Vagina (tissue), 2 donors: ENCODE measurements around the gene PRSS16. TPM values are rescaled to one million over a fixed set of nuclear protein-coding genes. Genes with fewer than 3 reads are reported as not detected.

Source experiments
- DNase-seq, 2 donors: peaks; one replicate each; pipeline ENCODE4 v3.0.0-alpha.2; 2017; ENCODE audit errors: extremely low spot score in 2 of 2
- H3K27ac ChIP-seq: fragments of 200-600 bp; sonication (generic); one replicate; pipeline ENCODE4 v1.5.1; 2019
- H3K27me3 ChIP-seq: fragments of 200-600 bp; sonication (generic); one replicate; pipeline ENCODE4 v1.5.1; 2019
- H3K36me3 ChIP-seq, 2 donors: fragments of 200-600 bp; sonication (generic); one replicate each; pipeline ENCODE4 v1.5.1; 2017 to 2019
- H3K4me1 ChIP-seq: fragments of 200-600 bp; sonication (generic); one replicate; pipeline ENCODE4 v1.5.1; 2019
- H3K4me3 ChIP-seq, 2 donors: fragments of 200-600 bp; sonication (generic); 1 replicate in 1 of 2; 2 replicates in 1 of 2; pipeline ENCODE4 v1.5.1; 2016 to 2019
- H3K9me3 ChIP-seq: fragments of 200-600 bp; sonication (generic); one replicate; pipeline ENCODE4 v1.5.1; 2019
- POLR2A ChIP-seq, 2 donors: fragments of 450-650 bp; IDR thresholded peaks; one replicate each; pipeline ENCODE4 v1.6.1; 2017; ENCODE audit warnings: antibody characterized with exemption in 2 of 2, mild to moderate bottlenecking in 2 of 2, moderate library complexity in 2 of 2
- POLR2AphosphoS5 ChIP-seq, 2 donors: sonication (generic); formaldehyde crosslinking; IDR thresholded peaks; one replicate each; pipeline ENCODE4 v1.9.0; 2017; ENCODE audit warnings: antibody characterized with exemption in 2 of 2, mild to moderate bottlenecking in 2 of 2, low read depth in 1 of 2; ENCODE audit not compliant: insufficient read depth in 1 of 2
- intact Hi-C: fragments of 100-400 bp; cut with DNase I; formaldehyde crosslinking; loops from one replicate; pipeline ENCODE4 v1.15.1; 2023
- total RNA-seq: library from RNA; depleted of rRNA; stranded (reverse); fragments of >200 nt; gene quantifications from one replicate; pipeline ENCODE4 v1.2.3, GENCODE V29; 2016
- TF ChIP-seq, protein P1 (sequence below), 3 experiments: fragments of 450-650 bp in 2 of 3; fragments of 200-600 bp in 1 of 3; sonication (generic) in 1 of 3; IDR thresholded peaks; one replicate each; pipeline ENCODE4 v1.5.1; 2017 to 2019; ENCODE audit warnings: antibody characterized with exemption in 3 of 3, mild to moderate bottlenecking in 2 of 3, moderate library complexity in 2 of 3

Gene PRSS16
- total RNA-seq, 1 donor from 2014 or later = 1.2 TPM

DNA sequence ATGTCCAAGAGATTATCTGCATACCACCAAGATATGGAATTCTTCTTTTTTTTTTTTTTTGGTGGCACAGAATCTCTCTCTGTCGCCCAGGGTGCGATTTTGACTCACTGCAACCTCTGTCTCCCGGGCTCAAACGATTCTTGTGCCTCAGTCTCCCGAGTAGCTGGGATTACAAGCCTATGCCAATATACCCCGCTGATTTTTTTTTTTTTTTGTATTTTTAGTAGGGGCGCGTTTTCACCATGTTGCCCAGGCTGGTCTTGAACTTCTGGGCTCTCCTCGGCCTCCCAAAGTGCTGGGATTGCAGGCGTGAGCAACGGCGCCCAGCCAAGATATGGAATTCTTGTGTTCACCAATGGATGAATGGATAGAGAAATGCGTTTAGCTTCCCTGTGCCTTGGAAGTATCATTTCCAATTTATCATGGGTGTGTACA is 33.6 kb downstream of the PRSS16 start:
- no peaks in the 10 kb centered on the region for H3K27me3 ChIP-seq

GRCh38 chr6:27281569-27281968 is 34.1 kb downstream of the PRSS16 start:
- Histone ChIP-seq H3K27ac (no peak overlapping the region), H3K27me3 (peaks cover under 1% of the 10 kb centered on the region), H3K36me3 (no peaks in the 10 kb centered on the region), H3K4me3 (no peak overlapping the region), H3K9me3 (no peaks in the 10 kb centered on the region), H3K4me1 (no peaks in the 10 kb centered on the region)
- intact Hi-C loops = loop anchor here (1.0 kb wide), 1 partner anchor 23 kb away; no protein-coding TSS in a partner anchor
- no peak for DNase-seq
- TF ChIP-seq, protein P1, sequence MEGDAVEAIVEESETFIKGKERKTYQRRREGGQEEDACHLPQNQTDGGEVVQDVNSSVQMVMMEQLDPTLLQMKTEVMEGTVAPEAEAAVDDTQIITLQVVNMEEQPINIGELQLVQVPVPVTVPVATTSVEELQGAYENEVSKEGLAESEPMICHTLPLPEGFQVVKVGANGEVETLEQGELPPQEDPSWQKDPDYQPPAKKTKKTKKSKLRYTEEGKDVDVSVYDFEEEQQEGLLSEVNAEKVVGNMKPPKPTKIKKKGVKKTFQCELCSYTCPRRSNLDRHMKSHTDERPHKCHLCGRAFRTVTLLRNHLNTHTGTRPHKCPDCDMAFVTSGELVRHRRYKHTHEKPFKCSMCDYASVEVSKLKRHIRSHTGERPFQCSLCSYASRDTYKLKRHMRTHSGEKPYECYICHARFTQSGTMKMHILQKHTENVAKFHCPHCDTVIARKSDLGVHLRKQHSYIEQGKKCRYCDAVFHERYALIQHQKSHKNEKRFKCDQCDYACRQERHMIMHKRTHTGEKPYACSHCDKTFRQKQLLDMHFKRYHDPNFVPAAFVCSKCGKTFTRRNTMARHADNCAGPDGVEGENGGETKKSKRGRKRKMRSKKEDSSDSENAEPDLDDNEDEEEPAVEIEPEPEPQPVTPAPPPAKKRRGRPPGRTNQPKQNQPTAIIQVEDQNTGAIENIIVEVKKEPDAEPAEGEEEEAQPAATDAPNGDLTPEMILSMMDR (IDR thresholded peaks at IDR 0.05) = no peak
- TF ChIP-seq POLR2AphosphoS5 (IDR thresholded peaks at IDR 0.05; ENCODE audit: insufficient read depth in 1 of 2, low read depth in 1 of 2) (no peak), POLR2A (IDR thresholded peaks at IDR 0.05) (no peak)

More for the DNA sequence above, 33.6 kb downstream of the PRSS16 start:
- H3K9me3 ChIP-seq = no peaks in the 10 kb centered on the region
- H3K4me1 ChIP-seq = no peaks in the 10 kb centered on the region
- intact Hi-C loops = loop anchor here (1.0 kb wide), 1 partner anchor 23 kb away; no protein-coding TSS in a partner anchor
- no peak overlapping the region for H3K27ac ChIP-seq
- no peak for DNase-seq
- no peaks in the 10 kb centered on the region for H3K36me3 ChIP-seq
- H3K4me3 ChIP-seq = no peak overlapping the region
- TF ChIP-seq POLR2A (IDR thresholded peaks at IDR 0.05) (no peak), POLR2AphosphoS5 (IDR thresholded peaks at IDR 0.05; ENCODE audit: insufficient read depth in 1 of 2, low read depth in 1 of 2) (no peak)
- TF ChIP-seq, protein P1 (IDR thresholded peaks at IDR 0.05) = no peak

- no peak for TF ChIP-seq POLR2A (IDR thresholded peaks at IDR 0.05)
- TF ChIP-seq POLR2AphosphoS5 (IDR thresholded peaks at IDR 0.05; ENCODE audit: insufficient read depth in 1 of 2, low read depth in 1 of 2) = no peak
- TF ChIP-seq, protein P1 (IDR thresholded peaks at IDR 0.05) = no peak
- Histone ChIP-seq H3K4me1 (peaks cover 4% of the 10 kb centered on the region), H3K4me3 (no peak overlapping the region), H3K36me3 (no peaks in the 10 kb centered on the region), H3K9me3 (no peaks in the 10 kb centered on the region), H3K27me3 (peaks cover 5% of the 10 kb centered on the region), H3K27ac (no peak overlapping the region)
- DNase-seq = no peak
- intact Hi-C loops = no loop called here
Measured at GRCh38 chr6:27283279-27283678, 35.8 kb downstream of the PRSS16 start.

- intact Hi-C loops = no loop called here
- TF ChIP-seq, protein P1 (IDR thresholded peaks at IDR 0.05) = no peak
- TF ChIP-seq POLR2AphosphoS5 (IDR thresholded peaks at IDR 0.05; ENCODE audit: insufficient read depth in 1 of 2, low read depth in 1 of 2) = no peak
- H3K36me3 ChIP-seq = no peaks in the 10 kb centered on the region
- no peak overlapping the region for H3K27ac ChIP-seq
- H3K4me3 ChIP-seq = no peak overlapping the region
- H3K4me1 ChIP-seq = peaks cover 6% of the 10 kb centered on the region
- H3K27me3 ChIP-seq = peaks cover 5% of the 10 kb centered on the region
- no peaks in the 10 kb centered on the region for H3K9me3 ChIP-seq
- DNase-seq = no peak
Measured at GRCh38 chr6:27286141-27286540, 38.6 kb downstream of the PRSS16 start.

DNA sequence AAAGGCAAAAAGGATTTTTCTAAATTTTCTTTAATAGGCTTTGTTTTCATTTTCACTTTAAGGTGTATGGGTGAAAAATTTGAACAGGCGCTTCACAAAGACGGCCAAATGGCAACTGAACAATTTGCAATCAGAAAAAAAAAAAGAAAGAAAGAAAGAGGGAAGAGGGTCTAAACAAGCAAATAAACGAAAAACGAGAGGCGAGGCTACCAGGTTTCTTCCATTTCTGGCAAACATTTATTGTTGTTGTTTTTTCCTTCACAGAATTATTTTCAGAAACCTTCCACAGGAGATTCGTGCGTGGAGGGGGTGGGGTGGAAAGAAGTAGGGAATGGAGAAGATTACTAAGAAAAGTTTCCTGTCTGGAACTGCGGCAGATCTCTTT is 40.2 kb downstream of the PRSS16 start:
- Histone ChIP-seq H3K36me3 (no peaks in the 10 kb centered on the region), H3K4me3 (no peak overlapping the region), H3K4me1 (peaks cover 6% of the 10 kb centered on the region), H3K27me3 (peaks cover 5% of the 10 kb centered on the region), H3K9me3 (no peaks in the 10 kb centered on the region), H3K27ac (no peak overlapping the region)
- no peak for TF ChIP-seq POLR2A (IDR thresholded peaks at IDR 0.05)
- no peak for TF ChIP-seq POLR2AphosphoS5 (IDR thresholded peaks at IDR 0.05; ENCODE audit: insufficient read depth in 1 of 2, low read depth in 1 of 2)
- TF ChIP-seq, protein P1 (IDR thresholded peaks at IDR 0.05) = no peak
- intact Hi-C loops = no loop called here
- no peak for DNase-seq
